Globus pallidus (tissue), 1 donor: ENCODE results near the gene TSPAN10.

Experiments
- DNase-seq: peaks from one replicate; pipeline ENCODE4 v3.0.0-alpha.2; 2015; ENCODE audit warnings: low spot score

The TSPAN10 gene

DNA sequence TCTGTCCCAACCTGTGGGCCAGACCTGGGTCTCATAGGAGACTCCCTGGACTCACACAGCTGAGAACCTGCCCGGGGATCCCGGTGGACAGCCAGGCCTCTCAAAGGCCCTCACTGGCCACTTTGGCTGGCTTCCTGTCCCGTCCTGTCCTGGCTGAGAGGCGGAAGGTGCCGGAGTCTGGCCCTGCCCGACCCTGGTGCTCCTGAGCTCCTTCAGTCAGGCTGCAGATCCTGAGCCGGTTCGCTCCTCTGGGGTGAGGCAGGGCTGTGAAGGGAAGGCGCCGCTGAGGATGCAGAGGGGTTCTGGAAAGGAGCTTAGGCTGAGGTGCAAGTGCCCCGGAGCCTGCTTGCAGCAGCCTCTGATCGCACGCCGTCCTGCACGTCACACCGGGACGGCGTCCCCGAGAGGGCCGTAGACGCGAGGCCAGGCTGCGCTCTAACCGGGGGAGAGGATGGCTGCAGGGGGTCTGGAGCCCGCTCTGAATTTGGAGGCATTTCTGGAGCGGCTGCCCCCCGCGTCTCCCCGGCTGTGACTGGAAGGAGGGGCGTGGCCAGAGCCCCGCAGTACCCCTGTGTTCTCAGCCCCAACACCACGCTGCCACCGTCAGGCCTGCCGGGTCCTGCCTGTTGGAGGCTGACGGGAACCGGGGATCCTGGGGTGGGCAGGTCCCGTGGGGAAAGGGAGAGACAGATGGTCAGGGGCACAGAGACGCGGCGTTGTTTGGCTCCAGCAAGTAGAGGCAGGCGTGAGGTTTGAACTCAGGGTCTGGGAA, 51.0 kb downstream of the TSPAN10 start:
- DNase-seq: no peak

DNA sequence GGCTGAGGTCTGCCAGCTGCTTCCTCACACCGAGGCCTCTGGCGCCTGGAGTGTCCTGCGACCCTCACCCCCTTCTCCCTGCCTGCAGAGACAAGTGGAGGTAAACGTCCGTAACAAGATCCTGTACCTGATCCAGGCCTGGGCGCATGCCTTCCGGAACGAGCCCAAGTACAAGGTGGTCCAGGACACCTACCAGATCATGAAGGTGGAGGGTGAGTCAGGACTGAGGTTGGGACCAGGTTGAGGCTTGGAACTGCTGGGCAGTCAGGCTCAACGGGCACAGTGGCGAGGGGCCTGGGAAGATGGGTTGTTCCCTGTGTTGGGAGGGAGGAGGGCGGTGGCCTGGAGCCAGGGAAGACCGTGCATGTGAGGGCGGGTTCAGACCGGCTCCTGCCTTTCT, 51.6 kb downstream of the TSPAN10 start:
- no peak for DNase-seq

DNA sequence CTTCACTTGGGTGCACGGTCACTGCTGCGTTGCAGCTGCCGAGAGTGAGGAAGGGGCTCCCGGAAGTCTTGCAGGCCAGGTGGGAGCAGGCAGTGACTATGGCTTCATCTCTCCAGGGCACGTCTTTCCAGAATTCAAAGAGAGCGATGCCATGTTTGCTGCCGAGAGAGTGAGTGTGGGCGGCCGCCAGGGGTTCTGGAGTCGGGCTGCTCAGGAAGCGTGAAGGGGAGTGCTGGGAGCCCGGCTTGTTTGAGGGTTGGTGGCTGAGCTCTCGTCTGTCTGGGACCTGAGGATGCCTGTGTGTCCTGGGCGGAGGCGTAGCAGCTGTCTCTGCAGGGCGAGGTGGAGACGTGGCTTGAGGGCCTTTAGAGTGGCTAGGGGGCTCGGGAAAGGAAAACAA, 53.1 kb downstream of the TSPAN10 start:
- no peak for DNase-seq

DNA sequence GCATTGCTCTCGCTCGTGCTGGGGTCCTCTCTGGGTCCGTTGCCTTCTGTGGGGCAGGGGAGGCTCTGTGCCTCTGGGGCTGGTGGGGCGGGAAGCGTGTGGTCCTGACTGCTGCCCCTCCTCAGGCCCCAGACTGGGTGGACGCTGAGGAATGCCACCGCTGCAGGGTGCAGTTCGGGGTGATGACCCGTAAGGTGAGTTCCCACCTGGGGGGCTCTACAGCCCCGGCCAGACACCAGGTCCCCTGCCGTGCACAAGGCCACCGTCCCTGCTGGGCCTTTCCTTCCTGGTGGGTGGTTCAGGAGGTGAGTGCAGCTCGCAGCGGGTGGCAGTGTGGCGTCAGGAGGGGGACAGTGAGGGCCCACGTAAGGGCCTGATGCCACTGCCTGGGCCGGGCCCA, 53.6 kb downstream of the TSPAN10 start:
- no peak for DNase-seq

DNA sequence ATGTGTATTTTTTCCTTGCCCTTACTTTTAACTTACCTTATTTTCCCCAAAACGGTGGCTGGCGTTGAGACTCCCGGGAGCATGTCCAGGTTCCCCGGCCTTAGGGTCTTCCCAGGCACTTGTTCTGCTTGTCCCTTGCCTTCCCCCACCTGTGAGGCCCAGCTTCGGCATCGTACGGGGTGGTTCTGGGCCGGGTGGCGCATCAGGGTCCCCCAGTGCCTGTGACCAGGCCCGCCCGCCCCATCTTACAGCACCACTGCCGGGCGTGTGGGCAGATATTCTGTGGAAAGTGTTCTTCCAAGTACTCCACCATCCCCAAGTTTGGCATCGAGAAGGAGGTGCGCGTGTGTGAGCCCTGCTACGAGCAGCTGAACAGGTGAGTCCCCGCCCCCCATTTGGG, 54.2 kb downstream of the TSPAN10 start:
- DNase-seq: no peak

DNA sequence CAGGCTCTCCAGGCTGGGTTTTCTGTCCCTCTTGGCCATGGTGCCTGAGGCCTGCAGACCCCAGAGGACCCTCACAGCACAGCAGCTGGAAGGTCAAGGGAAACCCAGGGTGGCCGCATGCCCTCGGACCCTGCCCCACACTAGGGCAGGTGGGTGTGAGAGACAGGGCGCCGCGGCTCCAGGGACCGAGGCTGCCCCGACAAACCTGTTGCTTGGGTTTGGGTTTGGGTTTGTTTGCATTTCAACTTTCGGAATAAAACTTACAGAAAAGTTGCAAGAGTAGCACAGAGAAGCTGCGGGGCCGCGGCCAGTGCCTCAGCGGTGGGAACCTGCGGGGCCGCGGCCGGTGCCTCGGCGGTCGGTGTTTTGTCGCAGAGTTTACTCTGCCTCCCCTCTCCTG, 54.6 kb downstream of the TSPAN10 start:
- DNase-seq: no peak

DNA sequence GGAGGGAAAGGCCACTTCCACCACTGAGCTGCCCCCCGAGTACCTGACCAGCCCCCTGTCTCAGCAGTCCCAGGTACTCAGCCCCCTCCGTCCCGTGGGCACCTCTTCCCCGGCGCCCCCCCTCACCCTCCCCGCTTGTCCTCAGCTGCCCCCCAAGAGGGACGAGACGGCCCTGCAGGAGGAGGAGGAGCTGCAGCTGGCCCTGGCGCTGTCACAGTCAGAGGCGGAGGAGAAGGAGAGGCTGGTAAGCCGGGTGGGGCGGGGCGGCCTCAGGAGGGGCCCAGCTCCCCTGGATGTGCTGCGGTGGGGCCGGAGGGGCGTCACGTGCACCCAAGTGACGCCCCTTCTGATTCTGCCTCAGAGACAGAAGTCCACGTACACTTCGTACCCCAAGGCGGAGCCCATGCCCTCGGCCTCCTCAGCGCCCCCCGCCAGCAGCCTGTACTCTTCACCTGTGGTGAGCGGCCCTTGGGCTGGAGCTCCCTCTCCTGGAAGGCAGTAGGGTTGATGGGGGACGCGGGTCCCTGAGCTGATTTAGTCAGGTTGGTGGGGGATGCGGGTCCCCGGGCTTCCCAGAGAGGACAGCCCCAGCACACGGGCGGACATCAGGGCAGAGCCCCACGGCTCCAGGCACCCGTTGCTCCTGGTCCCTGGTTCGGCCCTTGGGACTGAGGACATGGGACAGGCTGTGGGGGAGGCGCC, 56.7 kb downstream of the TSPAN10 start:
- no peak for DNase-seq

DNA sequence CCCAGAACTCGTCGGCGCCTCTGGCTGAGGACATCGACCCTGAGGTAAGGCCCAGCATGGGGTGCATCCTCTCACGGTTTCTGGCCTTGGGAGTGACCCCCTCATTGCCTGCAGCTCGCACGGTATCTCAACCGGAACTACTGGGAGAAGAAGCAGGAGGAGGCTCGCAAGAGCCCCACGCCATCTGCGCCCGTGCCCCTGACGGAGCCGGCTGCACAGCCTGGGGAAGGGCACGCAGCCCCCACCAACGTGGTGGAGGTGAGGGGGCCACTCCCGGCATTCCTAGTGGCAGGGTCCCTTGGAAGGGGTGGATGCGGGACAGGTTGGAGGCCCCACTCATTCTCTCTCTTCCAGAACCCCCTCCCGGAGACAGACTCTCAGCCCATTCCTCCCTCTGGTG, 57.8 kb downstream of the TSPAN10 start:
- no peak for DNase-seq

DNA sequence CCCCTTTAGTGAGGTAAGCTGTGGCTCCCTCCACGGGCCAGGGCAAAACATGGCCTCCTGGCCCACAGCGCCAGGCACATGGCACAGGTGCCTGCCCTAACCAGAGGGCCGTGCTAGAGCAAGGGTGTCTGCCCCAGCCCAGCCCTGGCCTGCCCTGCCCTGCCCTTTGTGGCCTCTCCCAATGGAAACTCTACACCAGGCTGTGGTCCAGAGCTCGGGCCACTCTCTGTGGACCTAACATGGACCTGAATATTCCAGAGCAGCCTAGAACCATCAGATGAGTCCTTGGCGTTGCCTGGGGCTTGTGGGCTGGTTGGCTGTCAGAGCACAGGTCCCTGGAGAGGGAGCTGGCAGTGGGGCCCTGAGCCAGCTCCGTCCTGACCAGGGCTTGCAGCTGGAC, 58.2 kb downstream of the TSPAN10 start:
- no peak for DNase-seq

DNA sequence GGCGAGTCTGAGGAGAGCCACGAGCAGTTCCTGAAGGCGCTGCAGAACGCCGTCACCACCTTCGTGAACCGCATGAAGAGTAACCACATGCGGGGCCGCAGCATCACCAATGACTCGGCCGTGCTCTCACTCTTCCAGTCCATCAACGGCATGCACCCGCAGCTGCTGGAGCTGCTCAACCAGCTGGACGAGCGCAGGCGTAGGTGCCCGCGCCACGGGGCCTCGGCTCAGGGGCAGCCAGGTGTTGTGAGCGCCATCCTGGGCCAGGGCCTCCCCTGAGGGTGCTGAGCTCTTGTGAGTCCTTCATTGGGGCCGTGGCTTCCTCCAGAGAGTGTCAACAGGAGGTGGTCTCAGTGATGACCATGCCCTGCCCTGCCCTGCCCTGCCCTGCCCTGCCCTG, 58.8 kb downstream of the TSPAN10 start:
- DNase-seq: no peak

DNA sequence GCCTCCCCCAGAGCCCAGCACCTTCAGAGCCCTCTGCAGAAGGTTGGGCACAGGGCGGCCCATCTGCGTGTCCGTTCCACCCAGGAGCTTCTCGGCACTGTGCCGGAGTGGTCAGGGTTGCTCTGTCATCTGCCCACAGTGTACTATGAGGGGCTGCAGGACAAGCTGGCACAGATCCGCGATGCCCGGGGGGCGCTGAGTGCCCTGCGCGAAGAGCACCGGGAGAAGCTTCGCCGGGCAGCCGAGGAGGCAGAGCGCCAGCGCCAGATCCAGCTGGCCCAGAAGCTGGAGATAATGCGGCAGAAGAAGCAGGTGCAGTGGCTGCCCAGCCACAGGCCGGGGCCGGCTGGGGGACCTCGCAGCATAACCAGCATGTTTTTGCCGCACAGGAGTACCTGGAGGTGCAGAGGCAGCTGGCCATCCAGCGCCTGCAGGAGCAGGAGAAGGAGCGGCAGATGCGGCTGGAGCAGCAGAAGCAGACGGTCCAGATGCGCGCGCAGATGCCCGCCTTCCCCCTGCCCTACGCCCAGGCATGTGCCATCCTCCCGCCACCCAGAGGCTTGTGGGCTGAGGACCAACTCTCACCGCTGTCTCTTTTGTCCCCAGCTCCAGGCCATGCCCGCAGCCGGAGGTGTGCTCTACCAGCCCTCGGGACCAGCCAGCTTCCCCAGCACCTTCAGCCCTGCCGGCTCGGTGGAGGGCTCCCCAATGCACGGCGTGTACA, 59.4 kb downstream of the TSPAN10 start:
- no peak for DNase-seq

DNA sequence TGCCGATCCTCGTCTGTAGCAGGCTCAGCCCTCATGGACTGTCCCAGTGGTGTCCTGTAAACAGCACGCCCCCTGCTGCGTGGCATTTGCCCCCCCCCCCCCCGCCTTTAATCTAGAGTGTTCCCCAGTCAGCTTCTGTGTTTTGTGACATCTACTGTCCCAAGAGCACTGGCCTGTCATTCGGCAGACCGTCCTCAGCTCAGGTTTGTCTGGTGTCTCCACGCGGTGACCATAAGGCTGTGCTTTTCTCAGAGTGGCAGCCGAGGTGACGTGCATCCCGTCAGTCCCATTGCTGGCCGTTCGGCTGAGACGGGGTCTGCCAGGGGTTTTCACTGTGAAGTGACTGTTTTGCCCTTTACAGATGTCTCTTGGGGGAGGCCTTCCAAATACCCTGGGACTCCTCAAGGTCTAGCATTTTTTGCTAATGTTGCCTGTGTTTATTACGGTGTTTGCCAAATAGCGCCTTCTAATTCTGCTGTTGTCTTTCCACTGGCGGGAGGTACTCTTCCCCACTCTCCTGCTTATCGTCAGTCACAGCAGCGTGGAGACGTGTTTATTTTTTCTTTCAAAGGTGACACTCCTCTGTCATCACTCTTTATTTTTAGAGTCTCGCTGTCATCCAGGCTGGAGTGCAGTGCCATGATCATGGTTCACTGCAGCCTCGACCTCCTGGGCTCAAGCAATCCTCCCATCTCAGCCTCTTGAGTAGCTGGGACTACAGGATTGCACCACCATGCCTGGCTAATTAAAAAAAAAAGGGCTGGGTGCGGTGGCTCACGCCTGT, 60.5 kb downstream of the TSPAN10 start:
- DNase-seq: no peak
